SK-N-MC (cell line): Measurements from ENCODE around the gene SGPL1.

Experiments used
- DNase-seq: peaks from one replicate; pipeline ENCODE4 v3.0.0-alpha.2; 2011; ENCODE audit warnings: low read depth, low spot score
- H3K27ac ChIP-seq: fragments of 200-600 bp; sonication (generic); 2 replicates; pipeline ENCODE4 v1.5.1; 2016; ENCODE audit warnings: mixed run types
- H3K36me3 ChIP-seq: fragments of 200-600 bp; sonication (generic); 2 replicates; pipeline ENCODE4 v1.6.1; 2017; ENCODE audit warnings: antibody characterized with exemption, low read length, mixed read lengths; ENCODE audit not compliant: insufficient read depth
- H3K4me3 ChIP-seq: fragments of 200-600 bp; sonication (generic); 2 replicates; pipeline ENCODE4 v1.5.1; 2016
- H3K9ac ChIP-seq: fragments of 200-600 bp; sonication (generic); 2 replicates; pipeline ENCODE4 v1.8.0; 2017; ENCODE audit warnings: mixed run types, mixed read lengths; ENCODE audit not compliant: insufficient read length
- H3K9me3 ChIP-seq: fragments of 200-600 bp; sonication (generic); 2 replicates; pipeline ENCODE4 v1.6.1; 2017; ENCODE audit warnings: low read depth, mild to moderate bottlenecking, antibody characterized with exemption, low read length, moderate library complexity, mixed read lengths
- EZH2 ChIP-seq: fragments of 200-600 bp; sonication (generic); IDR thresholded peaks from one replicate; pipeline ENCODE4 v1.6.1; 2017; ENCODE audit warnings: antibody characterized with exemption
- FOXP2 ChIP-seq: optimal IDR thresholded peaks from 2 replicates; pipeline ENCODE3; 2011; ENCODE audit warnings: mild to moderate bottlenecking, moderate library complexity; ENCODE audit not compliant: insufficient read depth; ENCODE audit errors: extremely low read length, control extremely low read depth
- POLR2AphosphoS5 ChIP-seq: IDR thresholded peaks from 2 replicates; pipeline ENCODE4 v1.6.1; 2012; ENCODE audit warnings: mild to moderate bottlenecking, low read depth, low read length, borderline replicate concordance

SGPL1 gene

GRCh38 chr10:70784471-70784870 lies 31.3 kb upstream of the SGPL1 start:
- no peaks in the 10 kb centered on the region for H3K36me3 ChIP-seq
- H3K4me3 ChIP-seq: no peak overlapping the region
- DNase-seq: no peak
- H3K27ac ChIP-seq: no peak overlapping the region
- TF ChIP-seq EZH2 (no peak), POLR2AphosphoS5 (no peak), FOXP2 (no peak)
- no peak overlapping the region for H3K9ac ChIP-seq
- no peaks in the 10 kb centered on the region for H3K9me3 ChIP-seq

GRCh38 chr10:70785190-70785589 lies 30.6 kb upstream of the SGPL1 start, which contains the start of gene TBATA:
Gene TBATA (minus strand): TSS chr10:70785377. CDS start chr10:70783379, 1,998 bp downstream.
- DNase-seq: no peak
- no peaks in the 10 kb centered on the region for H3K36me3 ChIP-seq
- H3K9me3 ChIP-seq: no peaks in the 10 kb centered on the region
- no peak for TF ChIP-seq POLR2AphosphoS5
- TF ChIP-seq FOXP2: no peak
- no peak for TF ChIP-seq EZH2
- no peak within 1 kb of the TSS for H3K9ac ChIP-seq
- H3K27ac ChIP-seq: no peak within 1 kb of the TSS
- no peak within 1 kb of the TSS for H3K4me3 ChIP-seq

- Histone ChIP-seq H3K9ac (no peak overlapping the region), H3K9me3 (no peaks in the 10 kb centered on the region), H3K4me3 (no peak overlapping the region), H3K36me3 (no peaks in the 10 kb centered on the region), H3K27ac (no peak overlapping the region)
- DNase-seq: no peak
- no peak for TF ChIP-seq FOXP2
- TF ChIP-seq EZH2: no peak
- no peak for TF ChIP-seq POLR2AphosphoS5
Observed at GRCh38 chr10:70786799-70787415, 28.8 kb upstream of the SGPL1 start.

- H3K4me3 ChIP-seq: no peak overlapping the region
- no peaks in the 10 kb centered on the region for H3K9me3 ChIP-seq
- peak overlapping the region; percentile 60; the same call in 1 of the 2 replicates for H3K27ac ChIP-seq
- H3K9ac ChIP-seq: no peak overlapping the region
- TF ChIP-seq EZH2: no peak
- no peak for TF ChIP-seq POLR2AphosphoS5
- TF ChIP-seq FOXP2: no peak
- H3K36me3 ChIP-seq: no peaks in the 10 kb centered on the region
- DNase-seq: no peak
Observed at GRCh38 chr10:70791386-70792039, 24.2 kb upstream of the SGPL1 start.

- Histone ChIP-seq H3K9ac (no peak overlapping the region), H3K9me3 (no peaks in the 10 kb centered on the region), H3K36me3 (no peaks in the 10 kb centered on the region), H3K27ac (no peak overlapping the region), H3K4me3 (no peak overlapping the region)
- no peak for DNase-seq
- TF ChIP-seq POLR2AphosphoS5 (no peak), EZH2 (no peak), FOXP2 (no peak)
Observed at GRCh38 chr10:70795613-70796012, 20.1 kb upstream of the SGPL1 start.

- Histone ChIP-seq H3K9ac (no peak overlapping the region), H3K4me3 (no peak overlapping the region), H3K36me3 (no peaks in the 10 kb centered on the region), H3K9me3 (no peaks in the 10 kb centered on the region), H3K27ac (no peak overlapping the region)
- TF ChIP-seq POLR2AphosphoS5 (no peak), EZH2 (no peak), FOXP2 (no peak)
- DNase-seq: no peak
Observed at GRCh38 chr10:70797840-70798239, 17.9 kb upstream of the SGPL1 start.

- Histone ChIP-seq H3K27ac (no peak overlapping the region), H3K9ac (no peak overlapping the region), H3K4me3 (no peak overlapping the region), H3K9me3 (no peaks in the 10 kb centered on the region), H3K36me3 (no peaks in the 10 kb centered on the region)
- no peak for DNase-seq
- TF ChIP-seq POLR2AphosphoS5: no peak
- TF ChIP-seq EZH2: no peak
- no peak for TF ChIP-seq FOXP2
Observed at GRCh38 chr10:70799124-70799523, 16.6 kb upstream of the SGPL1 start.

GRCh38 chr10:70801854-70802253 lies 13.9 kb upstream of the SGPL1 start:
- no peak for DNase-seq
- Histone ChIP-seq H3K27ac (no peak overlapping the region), H3K36me3 (no peaks in the 10 kb centered on the region), H3K9me3 (no peaks in the 10 kb centered on the region), H3K4me3 (no peak overlapping the region), H3K9ac (no peak overlapping the region)
- TF ChIP-seq POLR2AphosphoS5 (no peak), FOXP2 (no peak), EZH2 (no peak)
